K562 (cell line): Measurements from ENCODE around the gene SOHLH2. TPM values are rescaled to one million over a fixed set of nuclear protein-coding genes. Genes with fewer than 3 reads are reported as not detected.

ENCODE experiments used
- polyA plus RNA-seq, 8 experiments: library from polyadenylated mRNA; depleted of rRNA in 4 of 8; stranded (reverse) in 5 of 8; unstranded in 3 of 8; fragments of >200 nt; fragmentation: Nextera tagmentation in 2 of 8; fragmentation: Illumina TruSeq in 1 of 8; extraction: Ambion mirVana in 2 of 8; extraction: Trizol in 1 of 8; gene quantifications; 2 replicates each; pipeline versions ENCODE4 v1.2.1 to v1.2.3, GENCODE V29; 2011 to 2014; ENCODE audit warnings: inconsistent platforms in 1 of 8, missing spikeins in 1 of 8
- total RNA-seq, 7 experiments: library from RNA; depleted of rRNA in 6 of 7; stranded (reverse); fragments of >200 nt in 6 of 7; fragmentation: Illumina TruSeq in 2 of 7; extraction: Trizol in 2 of 7; gene quantifications; 2 replicates each; pipeline versions ENCODE4 v1.2.1 to v1.2.3, GENCODE V29; 2011 to 2021; ENCODE audit warnings: low replicate concordance in 1 of 7

Gene SOHLH2
- total and polyA plus RNA-seq, 9 of the 15 experiments (the other 6 are each of a cell fraction or from before 2014, with no cell fraction given), result 10.3 to 26.7 (median 17.0) TPM

Other genes with a start within 250 kb of the SOHLH2 start
- not detected in 2 replicates for gene DCLK1, start 83.2 kb downstream of the SOHLH2 start, total RNA-seq (2014; rRNA removed)
- not detected in 2 replicates for gene DCLK1, start 83.2 kb downstream of the SOHLH2 start, total RNA-seq (2014; rRNA removed; fragmentation: Illumina TruSeq; extraction: Trizol)
- not detected in 2 replicates for gene DCLK1, start 83.2 kb downstream of the SOHLH2 start, total RNA-seq (2015; rRNA removed; fragmentation: Illumina TruSeq; extraction: Trizol)
- 0.07 TPM in 1 of 2 replicates, not detected in the other for gene DCLK1, start 83.2 kb downstream of the SOHLH2 start, total RNA-seq (2021)
- gene DCLK1, start 83.2 kb downstream of the SOHLH2 start, polyA plus RNA-seq (2011; rRNA removed), result not detected in 2 replicates
- gene DCLK1, start 83.2 kb downstream of the SOHLH2 start, polyA plus RNA-seq (2014; fragmentation: Illumina TruSeq; extraction: Trizol), result not detected in 2 replicates
- gene DCLK1, start 83.2 kb downstream of the SOHLH2 start, polyA plus RNA-seq (2014; fragmentation: Nextera tagmentation; extraction: Ambion mirVana), result not detected
- not detected in 2 replicates for gene DCLK1, start 83.2 kb downstream of the SOHLH2 start, polyA plus RNA-seq (2014; rRNA removed)
- 6.8 and 6.9 TPM in 2 replicates for gene CCDC169, start 83.3 kb upstream of the SOHLH2 start, total RNA-seq (2014; rRNA removed)
- 17.2 and 18.6 TPM in 2 replicates for gene CCDC169, start 83.3 kb upstream of the SOHLH2 start, total RNA-seq (2014; rRNA removed; fragmentation: Illumina TruSeq; extraction: Trizol)
- 10.3 and 10.8 TPM in 2 replicates for gene CCDC169, start 83.3 kb upstream of the SOHLH2 start, total RNA-seq (2015; rRNA removed; fragmentation: Illumina TruSeq; extraction: Trizol)
- gene CCDC169, start 83.3 kb upstream of the SOHLH2 start, total RNA-seq (2021), result 9.6 and 12.6 TPM in 2 replicates
- gene CCDC169, start 83.3 kb upstream of the SOHLH2 start, polyA plus RNA-seq (2011; rRNA removed), result 11.7 and 15.4 TPM in 2 replicates
- 11.6 and 12.4 TPM in 2 replicates for gene CCDC169, start 83.3 kb upstream of the SOHLH2 start, polyA plus RNA-seq (2014; fragmentation: Illumina TruSeq; extraction: Trizol)
- 10 to 100 TPM; 18.9 to 22.0 TPM for gene CCDC169, start 83.3 kb upstream of the SOHLH2 start, polyA plus RNA-seq (2014; fragmentation: Nextera tagmentation; extraction: Ambion mirVana)
- 9.0 and 12.4 TPM in 2 replicates for gene CCDC169, start 83.3 kb upstream of the SOHLH2 start, polyA plus RNA-seq (2014; rRNA removed)
- gene SPART, start 131.8 kb upstream of the SOHLH2 start, total RNA-seq (2014; rRNA removed), result 28.3 and 32.8 TPM in 2 replicates
- 54.9 and 67.2 TPM in 2 replicates for gene SPART, start 131.8 kb upstream of the SOHLH2 start, total RNA-seq (2014; rRNA removed; fragmentation: Illumina TruSeq; extraction: Trizol)
- 50.1 and 56.7 TPM in 2 replicates for gene SPART, start 131.8 kb upstream of the SOHLH2 start, total RNA-seq (2015; rRNA removed; fragmentation: Illumina TruSeq; extraction: Trizol)
- 33.7 and 35.9 TPM in 2 replicates for gene SPART, start 131.8 kb upstream of the SOHLH2 start, total RNA-seq (2021)
- gene SPART, start 131.8 kb upstream of the SOHLH2 start, polyA plus RNA-seq (2011; rRNA removed), result 34.8 and 41.0 TPM in 2 replicates
- 63.6 and 79.0 TPM in 2 replicates for gene SPART, start 131.8 kb upstream of the SOHLH2 start, polyA plus RNA-seq (2014; fragmentation: Illumina TruSeq; extraction: Trizol)
- gene SPART, start 131.8 kb upstream of the SOHLH2 start, polyA plus RNA-seq (2014; fragmentation: Nextera tagmentation; extraction: Ambion mirVana), result 10 to 100 TPM; 18.7 to 32.0 TPM
- 30.5 and 41.6 TPM in 2 replicates for gene SPART, start 131.8 kb upstream of the SOHLH2 start, polyA plus RNA-seq (2014; rRNA removed)
- not detected in 2 replicates for gene CCNA1, start 217.9 kb upstream of the SOHLH2 start, total RNA-seq (2014; rRNA removed)
- not detected in 2 replicates for gene CCNA1, start 217.9 kb upstream of the SOHLH2 start, total RNA-seq (2014; rRNA removed; fragmentation: Illumina TruSeq; extraction: Trizol)
- gene CCNA1, start 217.9 kb upstream of the SOHLH2 start, total RNA-seq (2015; rRNA removed; fragmentation: Illumina TruSeq; extraction: Trizol), result not detected in 2 replicates
- not detected in 2 replicates for gene CCNA1, start 217.9 kb upstream of the SOHLH2 start, total RNA-seq (2021)
- gene CCNA1, start 217.9 kb upstream of the SOHLH2 start, polyA plus RNA-seq (2011; rRNA removed), result 0.04 and 0.08 TPM in 2 replicates
- not detected in 2 replicates for gene CCNA1, start 217.9 kb upstream of the SOHLH2 start, polyA plus RNA-seq (2014; fragmentation: Illumina TruSeq; extraction: Trizol)
- not detected for gene CCNA1, start 217.9 kb upstream of the SOHLH2 start, polyA plus RNA-seq (2014; fragmentation: Nextera tagmentation; extraction: Ambion mirVana)
- gene CCNA1, start 217.9 kb upstream of the SOHLH2 start, polyA plus RNA-seq (2014; rRNA removed), result not detected in 2 replicates